GM21360 (cell line): ENCODE measurements around the gene TBCEL.
"Not testable (repeated sequence)": the region's sequence is repeated elsewhere in the genome, so short reads cannot be mapped to it uniquely, and the experiment has no call there.

Experiments
- ATAC-seq: cut with Tn5 transposase; IDR thresholded peaks from one replicate; pipeline ENCODE4 v1.9.1; 2021; ENCODE audit warnings: mild to moderate bottlenecking, moderate library complexity; ENCODE audit not compliant: unreplicated experiment

TBCEL gene

GRCh38 chr11:121024989-121025388 lies 1.1 kb downstream of the TBCEL start:
- no peak for ATAC-seq

GRCh38 chr11:121029153-121029552 lies 5.3 kb downstream of the TBCEL start:
- ATAC-seq: no peak

- no peak for ATAC-seq
Observed at GRCh38 chr11:121029813-121030445, 6.0 kb downstream of the TBCEL start.

- ATAC-seq: no peak
Observed at GRCh38 chr11:121031167-121031566, 7.3 kb downstream of the TBCEL start.

GRCh38 chr11:121031648-121032047 lies 7.7 kb downstream of the TBCEL start:
- not testable (repeated sequence) for ATAC-seq

- ATAC-seq: no peak
Observed at GRCh38 chr11:121032546-121032945, 8.6 kb downstream of the TBCEL start.

GRCh38 chr11:121033635-121034034 lies 9.7 kb downstream of the TBCEL start:
- ATAC-seq: no peak

- ATAC-seq: no peak
Observed at GRCh38 chr11:121035169-121035755, 11.4 kb downstream of the TBCEL start.

GRCh38 chr11:121035780-121036179 lies 11.9 kb downstream of the TBCEL start:
- no peak for ATAC-seq

GRCh38 chr11:121037016-121037415 lies 13.1 kb downstream of the TBCEL start:
- ATAC-seq: no peak

GRCh38 chr11:121038648-121039409 lies 14.9 kb downstream of the TBCEL start:
- ATAC-seq: no peak

- no peak for ATAC-seq
Observed at GRCh38 chr11:121039971-121040613, 16.2 kb downstream of the TBCEL start.

- no peak for ATAC-seq
Observed at GRCh38 chr11:121040614-121041002, 16.7 kb downstream of the TBCEL start.

- no peak for ATAC-seq
Observed at GRCh38 chr11:121041072-121041471, 17.2 kb downstream of the TBCEL start.

- ATAC-seq: no peak
Observed at GRCh38 chr11:121042296-121042695, 18.4 kb downstream of the TBCEL start.

GRCh38 chr11:121047926-121048325 lies 24.0 kb downstream of the TBCEL start:
- no peak for ATAC-seq

- ATAC-seq: no peak
Observed at GRCh38 chr11:121048464-121049233, 24.7 kb downstream of the TBCEL start.

- ATAC-seq: no peak
Observed at GRCh38 chr11:121053244-121053643, 29.3 kb downstream of the TBCEL start.

- ATAC-seq: no peak
Observed at GRCh38 chr11:121054266-121054665, 30.4 kb downstream of the TBCEL start.

GRCh38 chr11:121055076-121055475 lies 31.2 kb downstream of the TBCEL start:
- ATAC-seq: no peak

GRCh38 chr11:121057922-121058321 lies 34.0 kb downstream of the TBCEL start:
- no peak for ATAC-seq
